22Rv1 (cell line): ENCODE data around the gene ANXA11.
"Not testable (repeated sequence)": the region's sequence is repeated elsewhere in the genome, so short reads cannot be mapped to it uniquely, and the experiment has no call there.

ENCODE experiments used
- CTCF ChIP-seq: fragments of 450-650 bp; IDR thresholded peaks from 2 replicates; pipeline ENCODE4 v1.5.1; 2017; ENCODE audit warnings: mild to moderate bottlenecking
- ZFX ChIP-seq: fragments of 450-650 bp; IDR thresholded peaks from 2 replicates; pipeline ENCODE4 v1.6.1; 2017; ENCODE audit warnings: antibody characterized with exemption, borderline replicate concordance

- TF ChIP-seq CTCF, ZFX: not testable (repeated sequence)
These were observed 7.3 kb upstream of the ANXA11 start for GRCh38 chr10:80212535-80213115.
